ENCODE results near the gene METAP1D. TPM values are rescaled to one million over a fixed set of nuclear protein-coding genes. Genes with fewer than 3 reads are reported as not detected.

METAP1D gene
- total RNA-seq, 1 experiment from 2014 or later, result 4.7 TPM

DNA sequence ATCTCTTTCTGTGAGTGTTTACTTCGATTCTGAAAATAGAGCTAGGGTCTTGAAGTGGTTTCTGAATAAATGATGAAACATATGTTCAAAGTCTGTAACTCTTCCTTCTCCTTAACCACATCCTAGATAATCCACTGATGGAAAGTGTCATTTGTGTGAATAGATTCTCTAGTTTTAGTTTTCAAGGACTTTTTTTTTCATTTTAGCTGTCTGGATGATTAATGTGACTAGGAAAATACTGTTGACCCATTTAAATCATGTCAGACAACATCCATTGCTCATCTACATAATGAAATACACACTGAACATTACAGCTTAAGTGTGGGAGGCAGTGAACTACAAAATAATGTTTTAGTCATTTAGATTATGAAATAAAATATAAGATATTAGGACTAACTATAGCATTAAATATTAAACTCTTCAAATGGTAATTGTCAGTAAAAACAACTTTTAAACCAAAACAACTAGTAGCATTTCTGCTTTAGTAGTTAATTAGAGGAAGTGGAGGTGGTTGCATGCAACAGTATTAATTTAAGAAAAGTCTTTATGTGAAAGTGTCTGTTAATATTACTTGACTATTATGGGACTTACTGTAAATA lies 46.4 kb downstream of the METAP1D start (continued):
- TF ChIP-seq TP53 (CRISPR knock-in tag; IDR thresholded peaks at IDR 0.05), result no peak
- TF ChIP-seq, protein P1, sequence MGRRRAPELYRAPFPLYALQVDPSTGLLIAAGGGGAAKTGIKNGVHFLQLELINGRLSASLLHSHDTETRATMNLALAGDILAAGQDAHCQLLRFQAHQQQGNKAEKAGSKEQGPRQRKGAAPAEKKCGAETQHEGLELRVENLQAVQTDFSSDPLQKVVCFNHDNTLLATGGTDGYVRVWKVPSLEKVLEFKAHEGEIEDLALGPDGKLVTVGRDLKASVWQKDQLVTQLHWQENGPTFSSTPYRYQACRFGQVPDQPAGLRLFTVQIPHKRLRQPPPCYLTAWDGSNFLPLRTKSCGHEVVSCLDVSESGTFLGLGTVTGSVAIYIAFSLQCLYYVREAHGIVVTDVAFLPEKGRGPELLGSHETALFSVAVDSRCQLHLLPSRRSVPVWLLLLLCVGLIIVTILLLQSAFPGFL (CRISPR knock-in tag; IDR thresholded peaks at IDR 0.05; ENCODE audit: borderline replicate concordance), result no peak
- no peak for TF ChIP-seq JAZF1 (CRISPR knock-in tag; IDR thresholded peaks at IDR 0.05)

DNA sequence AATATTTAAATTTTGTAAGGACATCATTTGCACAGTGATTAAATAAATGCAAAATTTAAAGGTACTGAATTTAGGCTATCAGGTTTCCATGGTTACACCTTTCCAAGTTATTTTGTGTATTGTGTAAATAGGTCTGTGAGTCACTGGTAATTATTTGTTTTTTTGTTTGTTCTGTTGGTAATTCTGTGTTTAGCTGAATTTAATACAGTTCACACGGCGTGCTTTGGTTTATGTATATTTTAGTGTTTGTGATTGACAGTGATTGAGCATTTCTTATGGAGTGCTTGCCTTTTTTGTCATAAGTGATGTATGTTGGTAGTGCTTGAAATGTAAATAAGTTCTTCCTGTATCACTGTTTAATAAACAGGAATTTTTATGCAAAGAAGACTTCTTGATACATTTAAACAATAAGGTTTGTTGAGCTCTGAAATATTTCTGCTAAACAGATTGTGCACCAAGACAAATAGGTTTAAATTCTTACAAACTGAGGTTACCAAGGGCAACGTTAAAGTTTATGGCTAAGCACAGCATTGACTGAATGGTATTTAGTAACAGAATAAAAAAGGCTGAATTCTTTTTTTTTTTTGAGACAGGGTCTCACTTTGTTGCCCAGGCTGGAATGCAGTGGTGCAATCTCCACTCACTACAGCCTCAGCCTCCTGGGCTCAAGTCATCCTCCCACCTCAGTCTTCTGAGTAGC lies 47.3 kb downstream of the METAP1D start:
- Mint-ChIP-seq H3K4me1 (peaks cover 7% of the 10 kb centered on the region; the same call in 1 of the 2 replicates), H3K27me3 (ENCODE audit: low read depth) (no peaks in the 10 kb centered on the region), H3K4me3 (no peak overlapping the region), H3K27ac (no peak overlapping the region), H3K9me3 (no peaks in the 10 kb centered on the region), H3K36me3 (no peaks in the 10 kb centered on the region)
- no peak for TF ChIP-seq SMAD3 (CRISPR knock-in tag; IDR thresholded peaks at IDR 0.05; ENCODE audit: borderline replicate concordance)
- no peak for TF ChIP-seq ELF4 (CRISPR knock-in tag; IDR thresholded peaks at IDR 0.05; ENCODE audit: low read depth)
- no peak for TF ChIP-seq ZNF219 (CRISPR knock-in tag; IDR thresholded peaks at IDR 0.05; ENCODE audit: borderline replicate concordance)
- no peak for TF ChIP-seq JUN (CRISPR knock-in tag; IDR thresholded peaks at IDR 0.05)
- TF ChIP-seq, protein P2, sequence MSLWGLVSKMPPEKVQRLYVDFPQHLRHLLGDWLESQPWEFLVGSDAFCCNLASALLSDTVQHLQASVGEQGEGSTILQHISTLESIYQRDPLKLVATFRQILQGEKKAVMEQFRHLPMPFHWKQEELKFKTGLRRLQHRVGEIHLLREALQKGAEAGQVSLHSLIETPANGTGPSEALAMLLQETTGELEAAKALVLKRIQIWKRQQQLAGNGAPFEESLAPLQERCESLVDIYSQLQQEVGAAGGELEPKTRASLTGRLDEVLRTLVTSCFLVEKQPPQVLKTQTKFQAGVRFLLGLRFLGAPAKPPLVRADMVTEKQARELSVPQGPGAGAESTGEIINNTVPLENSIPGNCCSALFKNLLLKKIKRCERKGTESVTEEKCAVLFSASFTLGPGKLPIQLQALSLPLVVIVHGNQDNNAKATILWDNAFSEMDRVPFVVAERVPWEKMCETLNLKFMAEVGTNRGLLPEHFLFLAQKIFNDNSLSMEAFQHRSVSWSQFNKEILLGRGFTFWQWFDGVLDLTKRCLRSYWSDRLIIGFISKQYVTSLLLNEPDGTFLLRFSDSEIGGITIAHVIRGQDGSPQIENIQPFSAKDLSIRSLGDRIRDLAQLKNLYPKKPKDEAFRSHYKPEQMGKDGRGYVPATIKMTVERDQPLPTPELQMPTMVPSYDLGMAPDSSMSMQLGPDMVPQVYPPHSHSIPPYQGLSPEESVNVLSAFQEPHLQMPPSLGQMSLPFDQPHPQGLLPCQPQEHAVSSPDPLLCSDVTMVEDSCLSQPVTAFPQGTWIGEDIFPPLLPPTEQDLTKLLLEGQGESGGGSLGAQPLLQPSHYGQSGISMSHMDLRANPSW (CRISPR knock-in tag; conservative IDR thresholded peaks at IDR 0.05; ENCODE audit: low read depth), result no peak
- TF ChIP-seq SMAD4 (CRISPR knock-in tag; IDR thresholded peaks at IDR 0.05), result no peak
- no peak for TF ChIP-seq ZNF671 (CRISPR knock-in tag; IDR thresholded peaks at IDR 0.05)
- no peak for TF ChIP-seq OVOL2 (CRISPR knock-in tag; IDR thresholded peaks at IDR 0.05; ENCODE audit: borderline replicate concordance)
- TF ChIP-seq NFATC4 (CRISPR knock-in tag; IDR thresholded peaks at IDR 0.05), result no peak
- no peak for TF ChIP-seq TCF7 (CRISPR knock-in tag; IDR thresholded peaks at IDR 0.05; ENCODE audit: low read depth)
- TF ChIP-seq GRHL2 (CRISPR knock-in tag; IDR thresholded peaks at IDR 0.05; ENCODE audit: insufficient replicate concordance, severe bottlenecking), result no peak
- TF ChIP-seq ZNF317 (CRISPR knock-in tag; IDR thresholded peaks at IDR 0.05; ENCODE audit: borderline replicate concordance, low read depth), result no peak
- TF ChIP-seq ZNF423 (CRISPR knock-in tag; IDR thresholded peaks at IDR 0.05), result no peak
- TF ChIP-seq NR1H2 (CRISPR knock-in tag; IDR thresholded peaks at IDR 0.05), result no peak
- TF ChIP-seq, protein P3, sequence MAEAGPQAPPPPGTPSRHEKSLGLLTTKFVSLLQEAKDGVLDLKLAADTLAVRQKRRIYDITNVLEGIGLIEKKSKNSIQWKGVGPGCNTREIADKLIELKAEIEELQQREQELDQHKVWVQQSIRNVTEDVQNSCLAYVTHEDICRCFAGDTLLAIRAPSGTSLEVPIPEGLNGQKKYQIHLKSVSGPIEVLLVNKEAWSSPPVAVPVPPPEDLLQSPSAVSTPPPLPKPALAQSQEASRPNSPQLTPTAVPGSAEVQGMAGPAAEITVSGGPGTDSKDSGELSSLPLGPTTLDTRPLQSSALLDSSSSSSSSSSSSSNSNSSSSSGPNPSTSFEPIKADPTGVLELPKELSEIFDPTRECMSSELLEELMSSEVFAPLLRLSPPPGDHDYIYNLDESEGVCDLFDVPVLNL (CRISPR knock-in tag; IDR thresholded peaks at IDR 0.05; ENCODE audit: borderline replicate concordance, low read depth), result no peak
- no peak for TF ChIP-seq ATF1 (CRISPR knock-in tag; IDR thresholded peaks at IDR 0.05)
- TF ChIP-seq SOX15 (CRISPR knock-in tag; IDR thresholded peaks at IDR 0.05), result no peak
- no peak for TF ChIP-seq RORB (CRISPR knock-in tag; IDR thresholded peaks at IDR 0.05)
- ATAC-seq (no peak), DNase-seq (ENCODE audit: low spot score) (no peak)
- CTCF ChIA-PET, result interaction anchor here (0.8 to 1.3 kb wide), 2 partner anchors 9 kb away, joined by 3 to 5 read pairs; no protein-coding TSS in a partner anchor
- POLR2A ChIA-PET, result no interaction called here

Data from WTC11 (cell line).